PFSK-1 (cell line): ENCODE measurements around the gene RNF115. TPM values are rescaled to one million over a fixed set of nuclear protein-coding genes. Genes with fewer than 3 reads are reported as not detected.

Experiments
- FOXP2 ChIP-seq: optimal IDR thresholded peaks from 2 replicates; pipeline ENCODE3; 2011; ENCODE audit warnings: borderline replicate concordance, control low read depth, inconsistent platforms; ENCODE audit not compliant: insufficient read depth; ENCODE audit errors: extremely low read length, extremely low read depth
- POLR2AphosphoS5 ChIP-seq: IDR thresholded peaks from 2 replicates; pipeline ENCODE4 v1.6.1; 2012; ENCODE audit warnings: low read depth, mild to moderate bottlenecking, control low read depth, low read length, moderate library complexity
- REST ChIP-seq, 2 experiments: IDR thresholded peaks; 2 replicates each; pipeline versions ENCODE4 v1.6.1 to v1.8.0; 2011 to 2012; ENCODE audit warnings: low read depth in 2 of 2, low read length in 2 of 2, control low read depth in 1 of 2, inconsistent platforms in 1 of 2, mild to moderate bottlenecking in 1 of 2, moderate library complexity in 1 of 2; ENCODE audit not compliant: insufficient read depth in 1 of 2
- SIN3A ChIP-seq: IDR thresholded peaks from 2 replicates; pipeline ENCODE4 v1.6.1; 2012; ENCODE audit warnings: mild to moderate bottlenecking, low read length, moderate library complexity, borderline replicate concordance; ENCODE audit not compliant: insufficient read depth
- TAF1 ChIP-seq: IDR thresholded peaks from 2 replicates; pipeline ENCODE4 v1.6.1; 2012; ENCODE audit warnings: low read length, control low read depth, borderline replicate concordance; ENCODE audit not compliant: insufficient read depth
- polyA plus RNA-seq: library from polyadenylated mRNA; unstranded; fragments of >200 nt; gene quantifications from one replicate; pipeline ENCODE4 v1.2.1, GENCODE V29; 2012; ENCODE audit warnings: low read depth, missing spikeins; ENCODE audit not compliant: insufficient read length

The RNF115 gene
- 3.5 TPM for polyA plus RNA-seq

- TF ChIP-seq TAF1, result peak; percentile 96
- peak; percentile 83 for TF ChIP-seq FOXP2
- peak; percentile 86 for TF ChIP-seq POLR2AphosphoS5
- TF ChIP-seq SIN3A, result peak; percentile 83; the same call in 1 of the 2 replicates
- 0 out of 4 replicates have a peak, but pooled peaks of 1 of the 2 experiments have one; percentile 41 for TF ChIP-seq REST (IDR thresholded peaks at IDR 0.05; ENCODE audit: insufficient read depth in 1 of 2, low read depth in 2 of 2, low read length in 2 of 2)
These were observed at the start of gene RNF115, which contains the start of gene POLR3C for GRCh38 chr1:145823565-145824498. RNF115 (minus strand) TSS chr1:145824095; CDS start chr1:145823873, 222 bp downstream. POLR3C (plus strand) TSS chr1:145824200; CDS start chr1:145825777, 1,577 bp downstream.

- TF ChIP-seq POLR2AphosphoS5 (no peak), TAF1 (no peak), REST (IDR thresholded peaks at IDR 0.05; ENCODE audit: insufficient read depth in 1 of 2, low read depth in 2 of 2, low read length in 2 of 2) (no peak), SIN3A (no peak), FOXP2 (no peak)
These were observed 48.4 kb upstream of the RNF115 start for GRCh38 chr1:145871994-145872924.

GRCh38 chr1:145868232-145868631 lies 44.3 kb upstream of the RNF115 start:
- TF ChIP-seq TAF1 (no peak), SIN3A (no peak), REST (IDR thresholded peaks at IDR 0.05; ENCODE audit: insufficient read depth in 1 of 2, low read depth in 2 of 2, low read length in 2 of 2) (no peak), POLR2AphosphoS5 (no peak), FOXP2 (no peak)

- no peak for TF ChIP-seq SIN3A
- TF ChIP-seq REST (IDR thresholded peaks at IDR 0.05; ENCODE audit: insufficient read depth in 1 of 2, low read depth in 2 of 2, low read length in 2 of 2), result no peak
- TF ChIP-seq FOXP2, result no peak
- TF ChIP-seq TAF1, result no peak
- TF ChIP-seq POLR2AphosphoS5, result no peak
These were observed 39.6 kb upstream of the RNF115 start for GRCh38 chr1:145863282-145864018.
